Measurements from ENCODE around the gene PRKCH.
A peak's percentile ranks its signal among the peaks of the same experiment; 100 is the strongest.

Gene PRKCH

DNA sequence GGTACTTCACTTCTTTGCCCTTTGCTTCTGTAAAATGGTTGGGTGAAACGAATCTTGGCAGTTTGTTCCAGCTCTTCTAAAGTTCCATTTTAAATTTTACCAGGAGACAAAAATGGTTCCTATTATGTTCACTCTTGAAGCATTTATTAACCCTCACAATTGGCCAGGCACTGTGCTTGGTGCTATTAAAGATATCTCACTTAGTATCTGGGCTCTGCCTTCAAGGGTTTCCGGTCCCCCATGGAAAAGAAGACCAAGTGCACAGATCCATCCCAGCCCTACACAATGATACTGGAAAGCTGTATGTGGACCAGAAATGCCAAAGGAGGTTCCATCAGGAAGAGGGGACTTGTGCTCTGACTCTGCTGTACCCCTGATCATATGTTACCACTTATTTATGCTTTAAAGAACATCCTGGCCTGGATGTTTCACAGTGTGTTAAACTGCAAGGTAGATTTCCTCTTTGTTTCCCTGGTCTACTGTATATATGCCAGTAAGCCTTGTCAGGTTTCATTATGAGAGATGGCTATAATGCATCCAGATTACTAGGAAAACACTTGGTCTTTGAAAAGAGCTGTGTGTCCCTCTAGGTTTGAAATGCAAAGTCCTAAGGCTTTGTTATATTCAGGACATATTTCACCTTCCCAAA, 154.8 kb downstream of the PRKCH start:
- DNase-seq (ENCODE audit: low spot score) = no peak

DNA sequence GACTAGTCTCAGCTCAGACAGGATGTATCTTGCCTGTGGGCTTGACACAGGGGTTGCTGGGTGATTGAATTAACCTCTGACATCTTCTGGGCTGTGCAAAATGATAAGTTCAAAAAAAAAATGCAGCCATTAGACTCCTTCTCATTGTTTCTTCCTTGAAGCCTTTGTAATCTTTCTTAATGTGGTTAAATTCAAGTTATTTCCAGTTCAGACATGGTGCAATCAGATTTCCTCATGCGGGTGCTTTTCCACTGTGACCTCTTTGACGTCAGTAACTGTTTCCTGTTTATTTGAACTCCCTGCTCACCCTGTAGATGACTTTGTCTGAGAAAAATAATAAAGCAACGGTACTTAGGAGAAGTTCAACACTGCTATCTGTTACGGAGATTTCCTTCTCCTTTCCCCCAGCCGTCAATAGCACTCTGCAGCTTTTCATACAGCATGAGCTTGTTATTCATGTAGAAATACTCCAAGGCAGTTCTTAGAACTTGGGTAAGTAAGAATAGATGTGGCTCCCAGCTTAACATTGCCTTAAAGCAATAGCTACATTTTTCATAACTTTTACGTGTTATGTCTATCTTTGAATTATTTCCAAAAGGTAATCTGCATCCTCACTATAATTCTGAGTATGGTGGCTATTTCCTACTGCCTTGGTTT, 155.5 kb downstream of the PRKCH start:
- DNase-seq (ENCODE audit: low spot score) = no peak

DNA sequence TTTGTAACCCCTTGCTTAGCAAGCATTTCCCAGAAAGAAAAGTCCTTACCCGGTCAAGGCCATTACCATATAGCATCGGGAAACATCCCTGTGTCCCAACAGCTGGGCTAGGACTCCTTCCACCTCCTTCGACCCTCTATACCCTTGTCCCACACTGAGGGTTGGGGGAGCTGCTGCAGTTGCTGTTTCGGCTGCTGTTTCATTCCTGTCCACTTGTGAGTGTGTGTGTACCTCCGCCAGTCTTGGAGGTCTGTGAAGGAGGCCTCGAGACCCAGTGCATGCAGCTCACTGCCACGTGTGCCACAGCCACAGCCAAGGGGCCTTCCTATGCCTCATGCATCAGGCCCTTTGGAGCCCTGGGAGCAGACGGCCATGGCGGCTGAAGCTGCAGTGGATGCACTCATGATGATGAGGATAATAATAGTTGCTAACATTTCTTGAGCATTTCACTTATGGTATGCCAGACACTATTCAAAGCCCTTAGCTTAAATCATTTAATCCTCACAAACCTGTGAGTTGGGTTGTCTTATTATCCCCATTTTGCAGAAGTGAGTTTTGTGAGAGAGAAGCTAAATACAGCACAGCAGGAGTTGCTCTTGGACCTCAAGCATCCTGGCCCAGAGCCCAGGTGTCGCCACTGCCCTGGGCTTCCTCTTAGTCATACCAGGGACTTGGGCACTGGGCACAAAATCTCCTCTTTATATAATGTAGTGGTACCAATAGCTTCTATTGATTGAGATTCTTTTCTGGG, 156.5 kb downstream of the PRKCH start:
- DNase-seq (ENCODE audit: low spot score) = no peak

DNA sequence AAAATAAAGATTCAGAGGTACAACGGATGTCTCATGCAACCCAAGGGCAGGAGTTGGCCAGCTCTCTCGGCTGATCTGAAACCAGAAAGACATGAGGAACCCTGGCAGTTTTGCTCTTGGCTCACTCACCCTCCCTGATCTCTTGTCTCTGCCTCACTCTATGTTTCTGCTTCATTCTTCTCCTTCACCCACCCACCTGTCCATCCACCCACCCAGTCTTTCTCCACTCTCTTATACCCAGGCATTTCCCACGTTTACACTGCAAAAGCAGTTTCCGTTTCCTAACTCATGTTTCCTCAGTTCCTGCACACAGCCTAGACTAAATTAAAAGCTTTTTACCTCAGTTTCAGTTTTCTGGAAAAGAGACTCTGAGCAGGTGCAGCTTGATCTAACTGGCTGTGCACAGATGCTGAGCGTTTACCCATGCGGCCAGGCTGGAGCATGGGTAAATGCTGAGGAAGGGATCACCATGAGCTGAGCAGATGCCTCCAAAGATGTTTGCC, 157.6 kb downstream of the PRKCH start:
- no peak for DNase-seq (ENCODE audit: low spot score)

DNA sequence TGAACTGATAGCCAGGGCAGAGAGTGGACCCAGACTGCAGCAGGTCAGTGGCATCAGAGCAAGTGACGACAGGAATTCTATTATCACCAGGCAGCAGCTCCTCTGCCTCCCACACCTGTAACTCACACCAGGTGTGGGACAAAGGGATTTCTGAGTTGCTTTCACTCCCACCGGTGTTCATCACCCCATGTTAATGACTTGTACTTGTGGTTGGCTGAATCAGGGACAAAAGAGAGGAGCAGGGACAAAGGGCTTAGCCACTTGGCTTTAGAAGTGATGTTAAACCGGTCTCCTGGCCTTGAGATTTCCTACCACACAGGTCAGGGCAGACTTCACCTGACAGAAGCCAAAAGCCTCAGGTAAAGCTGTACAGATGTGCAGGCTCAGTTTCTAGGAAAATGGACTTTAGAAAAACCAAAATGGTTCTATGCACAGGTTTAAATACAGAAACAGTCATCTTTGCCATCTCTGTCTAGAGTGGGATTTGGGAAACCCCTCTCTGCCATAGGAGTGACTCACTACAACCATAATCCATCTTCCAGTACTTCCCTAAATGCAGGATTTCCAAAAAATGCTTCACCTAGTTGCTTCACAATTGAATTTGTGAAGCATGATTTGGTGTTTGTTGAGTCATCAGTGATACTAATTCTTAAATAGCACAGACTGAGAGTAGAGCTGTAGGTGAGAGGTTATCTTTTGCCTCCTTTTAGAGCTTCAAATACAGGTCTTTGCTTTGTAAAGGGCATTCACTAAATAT, 158.5 kb downstream of the PRKCH start:
- no peak for DNase-seq (ENCODE audit: low spot score)

DNA sequence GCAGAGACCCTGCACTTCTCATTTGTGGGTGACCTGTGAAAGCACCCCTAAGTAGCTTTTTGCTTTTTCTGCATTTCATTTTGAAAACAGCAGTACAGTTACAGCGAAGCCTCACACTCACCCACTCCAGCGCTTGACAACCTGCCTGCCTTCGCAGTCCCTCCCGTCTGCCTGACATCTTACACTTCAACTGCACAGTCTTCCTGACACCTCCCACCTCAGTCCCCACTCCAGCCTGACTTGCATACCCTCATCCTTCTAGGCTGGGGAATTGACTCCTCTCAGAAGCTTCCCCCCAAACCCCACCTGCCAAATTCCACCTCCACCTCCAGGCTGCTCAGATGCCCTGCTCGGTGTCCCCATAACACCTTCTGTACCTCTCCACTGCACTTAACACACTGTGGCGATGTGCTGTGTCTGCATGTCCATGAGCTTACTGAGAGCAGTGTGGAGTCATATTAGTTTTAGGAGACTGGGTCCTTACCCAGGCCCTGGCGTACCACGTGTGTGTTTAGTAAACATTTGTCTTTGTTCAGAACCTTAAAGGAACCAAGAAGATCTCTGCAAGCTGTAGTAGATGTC, 159.4 kb downstream of the PRKCH start:
- DNase-seq (ENCODE audit: low spot score) = no peak

DNA sequence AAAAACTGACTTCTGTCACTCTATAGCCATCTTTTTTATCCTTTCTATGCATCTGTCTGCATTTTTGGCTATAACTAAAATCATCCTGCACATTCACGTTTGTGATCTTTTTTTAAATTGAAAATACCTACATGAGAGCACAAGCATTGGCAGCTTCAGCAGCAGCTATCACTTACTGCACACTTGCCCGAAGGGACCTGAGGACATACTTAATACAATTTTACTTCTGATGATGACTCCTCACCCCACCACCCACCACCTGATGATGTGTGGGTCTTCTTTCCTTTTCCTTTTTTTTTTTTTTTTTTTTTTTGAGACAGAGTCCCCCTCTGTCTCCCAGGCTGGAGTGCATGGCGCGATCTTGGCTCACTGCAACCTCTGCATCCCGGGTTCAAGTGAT, 160.3 kb downstream of the PRKCH start:
- DNase-seq (ENCODE audit: low spot score) = no peak

DNA sequence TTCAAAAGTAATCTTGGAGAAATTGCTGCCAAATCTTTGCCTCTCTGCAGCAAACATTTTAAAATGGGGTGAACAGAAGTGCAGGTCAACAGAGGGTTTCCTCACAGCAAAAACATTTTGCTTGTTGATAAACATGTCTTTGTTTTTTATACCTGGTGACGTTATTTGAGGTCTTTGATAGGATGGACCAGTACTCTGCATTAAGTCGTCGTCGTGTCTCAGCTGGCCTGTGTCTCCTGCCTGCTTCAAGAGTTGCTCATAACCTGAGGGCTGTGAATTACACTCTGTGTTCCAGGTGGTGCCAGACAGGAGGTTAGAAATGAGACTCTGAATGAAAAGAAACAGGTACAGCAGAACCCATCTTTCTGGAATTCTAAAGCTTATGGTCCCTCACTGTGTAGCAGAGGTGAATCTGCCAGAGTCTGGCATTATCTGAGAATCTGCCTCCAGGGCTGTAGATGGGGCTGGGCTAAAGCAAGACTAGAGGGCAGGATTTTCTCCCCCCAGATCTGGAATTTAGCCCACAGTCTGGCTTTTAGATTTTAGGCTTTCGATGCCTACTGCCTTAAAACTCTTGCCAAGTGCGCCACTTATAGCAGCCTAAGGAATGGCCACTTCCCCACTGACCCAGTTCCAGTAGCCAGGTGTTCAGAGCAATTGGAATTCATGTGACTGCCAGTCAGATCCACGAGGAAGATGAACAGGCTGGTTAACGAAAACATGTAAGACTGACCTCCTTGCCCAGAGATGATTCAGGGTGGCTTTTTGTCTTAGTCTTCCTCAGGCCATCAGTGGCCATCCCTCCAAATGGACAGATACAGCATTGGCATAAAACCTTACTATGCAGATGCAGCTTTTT, 161.2 kb downstream of the PRKCH start:
- DNase-seq (ENCODE audit: low spot score) = no peak

DNA sequence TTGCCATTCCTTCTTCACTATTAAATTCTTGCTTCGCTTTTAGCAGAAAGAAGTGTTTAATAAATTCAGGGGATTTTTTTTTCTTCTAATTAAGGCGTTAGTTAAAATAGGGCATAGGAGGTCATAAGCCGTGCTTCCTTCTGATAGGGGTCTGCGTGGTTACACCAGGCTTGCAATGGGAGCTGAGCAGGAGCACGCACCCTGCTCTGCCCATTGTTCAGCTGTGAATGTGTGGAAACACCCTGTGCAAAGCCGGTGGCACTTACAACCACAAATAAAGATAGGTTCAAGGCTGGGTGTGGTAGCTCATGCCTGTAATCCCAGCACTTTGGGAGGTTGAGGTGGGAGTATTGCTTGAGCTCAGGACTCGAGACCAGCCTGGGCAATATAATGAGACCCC, 162.1 kb downstream of the PRKCH start:
- DNase-seq (ENCODE audit: low spot score) = no peak

DNA sequence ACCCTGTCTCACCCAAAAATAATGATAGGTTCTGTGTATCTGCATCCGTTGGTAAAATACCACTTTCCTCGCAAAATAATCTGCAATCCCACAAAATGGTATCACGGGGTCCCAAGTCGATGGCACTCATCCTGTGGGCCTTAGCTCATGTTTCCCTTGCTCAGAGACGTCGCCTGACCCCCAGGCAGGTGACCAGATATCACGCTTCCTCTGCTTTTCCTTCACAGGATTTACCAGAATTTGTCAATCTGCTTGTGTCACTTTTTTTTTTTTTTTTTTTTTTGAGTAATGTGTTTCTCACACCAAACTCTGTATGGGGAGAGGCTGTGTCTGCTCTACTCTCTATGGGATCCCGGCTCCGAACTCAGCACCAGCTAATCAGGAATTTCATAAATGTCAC, 162.7 kb downstream of the PRKCH start:
- no peak for DNase-seq (ENCODE audit: low spot score)

DNA sequence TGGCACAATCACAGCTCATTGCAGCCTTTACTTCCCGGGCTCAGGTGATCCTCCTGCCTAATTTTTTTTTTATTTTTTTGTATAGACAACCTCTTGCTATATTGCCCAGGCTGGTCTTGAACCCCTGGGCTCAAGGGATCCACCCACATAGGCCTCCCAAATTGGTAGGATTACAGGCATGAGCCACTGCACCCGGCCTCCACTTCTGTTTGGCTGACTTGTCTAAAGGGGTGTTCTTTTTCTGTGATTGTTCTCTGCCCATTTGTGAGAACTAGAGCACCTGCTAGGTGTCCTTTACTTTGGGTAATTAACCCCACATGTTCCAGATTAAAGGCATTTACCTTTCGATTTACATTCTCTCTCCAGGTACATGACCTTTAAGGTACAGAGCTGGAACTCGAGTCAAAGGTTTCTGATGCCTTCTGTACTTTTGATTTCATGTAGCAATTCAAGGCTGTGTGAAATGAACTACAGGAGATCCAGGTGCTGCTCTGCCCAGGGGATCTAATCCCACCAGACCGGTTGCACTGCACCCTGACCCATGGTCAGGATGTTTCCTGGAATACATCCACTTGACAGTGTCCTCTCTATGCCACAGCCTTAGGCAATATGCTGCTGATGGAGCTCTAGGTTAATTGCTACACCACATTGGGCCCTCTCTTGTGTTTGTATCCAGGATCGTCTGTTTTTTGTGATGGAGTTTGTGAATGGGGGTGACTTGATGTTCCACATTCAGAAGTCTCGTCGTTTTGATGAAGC, 163.6 kb downstream of the PRKCH start:
- DNase-seq (ENCODE audit: low spot score) = no peak

DNA sequence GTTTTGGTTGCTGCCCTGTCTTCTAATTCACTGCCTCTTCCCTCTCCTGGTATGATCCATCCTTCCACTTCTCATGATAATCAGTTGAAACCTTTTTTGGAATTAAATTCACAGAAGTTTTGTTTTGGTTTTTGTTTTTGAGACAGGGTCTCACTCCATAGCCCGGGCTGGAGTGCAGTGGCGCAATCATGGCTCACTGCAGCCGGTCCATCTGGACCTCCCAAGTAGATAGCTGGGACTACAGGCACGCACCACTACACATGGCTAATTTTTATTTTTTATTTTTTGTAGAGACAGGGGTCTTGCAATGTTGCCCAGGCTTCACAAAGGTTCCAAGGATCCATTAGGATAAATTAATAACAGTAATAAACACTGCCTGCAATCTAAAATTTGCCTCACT, 164.3 kb downstream of the PRKCH start:
- DNase-seq (ENCODE audit: low spot score) = no peak

DNA sequence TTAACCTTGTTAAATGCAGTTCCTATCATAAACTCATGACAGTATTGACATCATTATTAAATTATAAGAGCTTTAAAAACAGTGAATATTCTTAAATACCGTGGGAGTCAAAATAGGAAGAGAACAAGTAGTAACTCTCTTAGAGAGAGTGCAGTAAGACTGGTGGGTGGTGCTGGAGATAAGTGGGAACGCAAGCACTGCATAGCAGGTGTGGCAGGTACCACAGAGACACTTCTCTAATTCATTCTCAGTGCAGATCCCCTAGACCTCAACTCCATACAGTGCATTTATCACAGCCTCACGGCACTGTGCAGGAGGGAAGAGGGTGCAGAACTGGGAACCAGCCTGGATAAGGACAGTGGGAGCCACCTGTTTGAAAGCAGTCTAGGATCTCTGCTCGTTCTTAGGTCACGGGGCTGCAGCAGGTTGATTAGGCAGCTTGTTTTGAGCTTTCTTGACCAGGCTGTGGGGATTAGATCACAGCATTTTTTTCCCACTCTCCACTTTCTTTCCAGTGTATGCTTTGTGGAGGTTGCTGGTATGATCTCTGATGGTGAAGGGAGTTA, 165.6 kb downstream of the PRKCH start:
- DNase-seq (ENCODE audit: low spot score) = no peak

DNA sequence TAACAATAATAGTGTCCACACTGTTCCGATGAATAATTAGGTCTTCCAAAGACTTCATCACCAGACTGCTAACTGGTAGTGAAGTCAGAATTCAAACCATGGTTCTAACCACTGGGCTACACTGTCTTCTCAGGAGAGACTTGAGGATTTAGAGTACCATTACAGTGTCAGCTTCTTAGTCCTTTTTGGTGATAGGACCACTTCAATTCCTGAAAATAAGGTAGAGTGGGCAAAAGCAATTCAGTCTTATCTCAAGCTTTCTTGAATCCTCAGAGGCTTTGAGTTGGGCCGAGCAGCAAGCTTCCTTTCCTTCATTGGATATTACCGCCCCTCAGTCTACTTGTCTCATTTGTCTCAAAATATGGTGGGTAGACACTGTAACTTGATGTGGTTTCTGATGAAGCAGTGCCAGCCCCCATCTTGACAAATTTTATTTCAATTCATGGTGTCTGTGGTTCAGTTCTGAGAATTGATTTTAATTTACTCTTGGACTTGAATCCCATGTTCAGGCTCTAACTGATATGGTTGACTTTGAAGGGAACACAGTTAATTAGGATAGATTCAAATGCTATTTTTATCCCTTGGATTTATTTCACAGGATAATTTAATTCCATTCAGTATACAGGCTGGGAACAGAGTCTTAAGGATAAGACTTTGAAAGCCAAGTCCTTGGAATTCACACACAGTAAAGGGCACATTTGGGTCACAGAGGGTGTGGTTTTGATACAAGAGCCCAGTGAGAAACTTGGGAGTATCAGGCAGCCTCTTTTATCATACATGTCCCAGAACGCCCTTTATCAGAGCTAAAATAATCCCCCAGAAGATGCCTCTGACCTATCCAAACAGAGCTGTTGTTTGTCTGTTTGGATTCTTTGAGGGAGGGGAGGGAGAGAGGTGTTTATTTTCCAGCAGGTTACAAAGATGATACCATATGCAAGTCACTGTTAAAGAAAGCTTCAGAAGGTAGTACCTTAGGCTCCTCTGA, 167.3 kb downstream of the PRKCH start:
- DNase-seq (ENCODE audit: low spot score) = peak; percentile 64

DNA sequence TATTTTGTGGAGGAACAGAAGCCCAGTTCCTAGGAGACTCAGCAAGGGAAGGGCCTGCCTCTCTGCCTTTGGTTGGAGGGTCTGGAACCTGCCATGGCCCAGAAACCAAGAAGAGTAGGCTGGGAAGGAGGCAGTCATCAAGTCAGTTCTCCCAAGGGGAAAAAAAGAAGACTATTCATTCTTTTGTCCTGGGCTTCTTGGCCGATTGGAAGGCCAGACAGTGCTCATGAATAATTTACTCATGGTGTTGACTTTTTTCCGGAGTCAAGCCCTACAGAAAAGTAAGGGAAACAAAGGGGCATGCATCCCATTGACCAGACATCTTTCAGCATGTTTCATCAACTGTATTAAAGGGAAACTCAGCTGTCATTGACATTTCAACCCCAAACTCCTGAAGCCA, 168.1 kb downstream of the PRKCH start:
- DNase-seq (ENCODE audit: low spot score) = peak; percentile 90

DNA sequence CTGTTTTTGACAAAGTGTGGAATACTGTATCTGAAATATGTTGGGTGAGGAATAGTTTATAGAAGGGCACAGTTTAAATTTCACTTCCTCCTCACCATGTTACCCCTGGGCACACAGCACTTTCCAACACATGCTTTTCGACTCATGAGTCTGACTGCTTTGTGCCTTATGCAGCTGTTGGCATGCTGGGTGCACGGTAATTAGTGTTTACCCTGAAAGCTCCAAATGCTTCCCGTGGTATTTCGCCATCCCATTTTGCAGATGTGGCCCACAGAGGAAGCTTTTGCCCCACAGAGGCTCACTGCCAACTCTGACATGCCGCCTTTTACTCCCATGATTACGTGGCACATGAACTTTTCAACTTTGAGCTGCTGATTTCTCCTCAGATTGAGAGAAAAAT, 168.6 kb downstream of the PRKCH start:
- DNase-seq (ENCODE audit: low spot score) = peak; percentile 37

DNA sequence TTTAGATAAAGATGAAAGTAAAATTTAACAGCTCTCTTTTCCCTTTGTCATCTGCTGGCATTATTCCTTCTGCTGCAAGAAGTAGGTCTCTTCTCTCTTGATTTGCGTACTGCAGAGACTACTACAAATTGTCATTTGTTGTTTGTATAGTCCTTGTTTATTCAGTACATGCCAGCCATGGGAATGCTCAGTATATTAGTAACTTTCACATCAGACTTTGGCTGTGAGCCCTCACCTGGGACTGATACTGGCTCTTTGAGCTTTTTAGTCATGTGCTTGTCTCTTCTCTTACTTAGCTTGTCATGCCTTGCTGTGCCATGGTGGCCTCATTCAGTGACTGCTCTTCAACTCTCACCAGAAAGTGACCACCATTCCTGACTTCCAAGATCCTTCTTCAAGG, 169.8 kb downstream of the PRKCH start:
- DNase-seq (ENCODE audit: low spot score) = no peak

DNA sequence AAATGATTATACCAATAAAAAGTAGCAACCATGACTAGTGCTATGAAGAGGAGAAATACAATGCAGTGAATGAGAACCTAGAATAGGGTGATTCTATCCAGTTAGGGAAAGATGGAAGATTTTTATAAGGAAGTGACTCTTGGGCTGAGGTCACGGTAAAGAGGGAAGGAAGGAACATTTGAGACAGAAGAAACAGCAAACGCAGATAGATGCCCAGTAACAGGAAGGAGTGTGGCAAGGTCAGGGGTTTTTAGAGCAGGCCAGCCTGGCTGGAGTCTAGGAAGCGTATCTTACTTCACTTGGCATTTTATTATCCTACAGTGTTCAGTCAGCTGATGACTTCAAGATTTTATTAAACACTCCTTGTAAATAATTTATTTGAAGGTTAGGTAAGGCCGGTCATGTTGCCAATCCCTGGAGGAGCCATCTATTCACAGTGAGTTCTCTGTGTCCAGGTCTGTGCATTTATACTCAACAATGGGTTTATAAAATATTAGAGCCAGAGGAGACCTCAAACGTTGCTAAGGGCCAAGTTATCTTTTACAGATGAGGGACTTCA, 170.6 kb downstream of the PRKCH start:
- DNase-seq (ENCODE audit: low spot score) = no peak
